CD4-positive, alpha-beta T cell (primary cell): ENCODE measurements around the gene SCARB1. TPM values are rescaled to one million over a fixed set of nuclear protein-coding genes. Genes with fewer than 3 reads are reported as not detected.
"Not testable (repeated sequence)": the region's sequence is repeated elsewhere in the genome, so short reads cannot be mapped to it uniquely, and the experiment has no call there.

Source experiments
- ATAC-seq: fragments of 200-7000 bp; cut with Tn5 transposase; one replicate; pipeline ENCODE4 v1.10.0; 2022; ENCODE audit warnings: mild to moderate bottlenecking; ENCODE audit not compliant: poor library complexity
- CTCF ChIA-PET: fragments of 350-600 bp; sonication (Branson Sonifier 250); formaldehyde crosslinking; loops from one replicate; lab custom pipeline; 2021; ENCODE audit warnings: antibody characterized with exemption, inconsistent platforms; lab: Charles Lee
- POLR2A ChIA-PET: fragments of 350-600 bp; sonication (Branson Sonifier 250); formaldehyde crosslinking; loops from one replicate; lab custom pipeline; 2021; ENCODE audit warnings: antibody characterized with exemption, inconsistent platforms; lab: Charles Lee
- DNase-seq, 14 experiments: peaks; one replicate each; pipeline ENCODE4 v3.0.0-alpha.2; 2013 to 2020; ENCODE audit warnings: mixed read lengths in 2 of 14
- H3K27ac ChIP-seq, 2 donors: one replicate each; pipeline versions ENCODE4 v1.5.1 to v1.7.0; 2013; ENCODE audit warnings: low read length in 2 of 2, low read depth in 1 of 2, mild to moderate bottlenecking in 1 of 2
- H3K27me3 ChIP-seq, 2 experiments: 1 replicate in 1 of 2; 2 replicates in 1 of 2; pipeline versions ENCODE4 v1.6.1 to v1.7.0; 2013; ENCODE audit warnings: low read length in 2 of 2, control low read depth in 1 of 2, mild to moderate bottlenecking in 1 of 2, moderate library complexity in 1 of 2; ENCODE audit not compliant: insufficient read depth in 2 of 2, control insufficient read depth in 1 of 2
- H3K36me3 ChIP-seq: one replicate; pipeline ENCODE4 v1.6.1; 2013; ENCODE audit warnings: low read length, control low read depth; ENCODE audit not compliant: insufficient read depth
- H3K4me1 ChIP-seq: one replicate; pipeline ENCODE4 v1.6.1; 2013; ENCODE audit warnings: low read length, control low read depth; ENCODE audit not compliant: insufficient read depth
- H3K4me3 ChIP-seq: one replicate; pipeline ENCODE4 v1.5.1; 2013; ENCODE audit warnings: mild to moderate bottlenecking, low read length, moderate library complexity
- H3K9me3 ChIP-seq, 2 experiments: 1 replicate in 1 of 2; 2 replicates in 1 of 2; pipeline versions ENCODE4 v1.6.1 to v1.7.0; 2013; ENCODE audit warnings: low read length in 2 of 2, mild to moderate bottlenecking in 2 of 2, control low read depth in 1 of 2, moderate library complexity in 1 of 2; ENCODE audit not compliant: control insufficient read depth in 1 of 2, insufficient read depth in 1 of 2
- H3K27ac Mint-ChIP-seq: one replicate; pipeline ENCODE4 v1.8.0; 2020; ENCODE audit warnings: mixed read lengths
- H3K27me3 Mint-ChIP-seq: one replicate; pipeline ENCODE4 v1.8.0; 2021; ENCODE audit warnings: mixed read lengths
- H3K36me3 Mint-ChIP-seq: one replicate; pipeline ENCODE4 v1.8.0; 2021; ENCODE audit warnings: low read depth, mixed read lengths
- H3K4me1 Mint-ChIP-seq: one replicate; pipeline ENCODE4 v1.8.0; 2021; ENCODE audit warnings: low read depth, mixed read lengths
- H3K4me3 Mint-ChIP-seq: one replicate; pipeline ENCODE4 v1.8.0; 2020; ENCODE audit warnings: mild to moderate bottlenecking, mixed read lengths
- H3K9me3 Mint-ChIP-seq: one replicate; pipeline ENCODE4 v1.8.0; 2020; ENCODE audit warnings: mixed read lengths
- CTCF ChIP-seq: fragments of 200-600 bp; IDR thresholded peaks from one replicate; pipeline ENCODE4 v1.8.0; 2022; ENCODE audit warnings: antibody characterized with exemption, mild to moderate bottlenecking
- intact Hi-C, 2 experiments: fragments of 100-400 bp; cut with DNase I in 1 of 2; cut with micrococcal nuclease in 1 of 2; formaldehyde crosslinking; loops; one replicate each; pipeline versions ENCODE4 v1.15.1 to v1.9.0; 2023 to 2025; cut with DNase I, micrococcal nuclease
- total RNA-seq, 174 experiments: library from RNA in 2 of 174; stranded (reverse) in 2 of 174; gene quantifications; one replicate each; pipeline ENCODE4 v1.2.3 and lab custom pipeline; 2021 to 2026

The SCARB1 gene
- total RNA-seq, 2 experiments from 2014 or later = 2.3 to 3.7 TPM

DNA sequence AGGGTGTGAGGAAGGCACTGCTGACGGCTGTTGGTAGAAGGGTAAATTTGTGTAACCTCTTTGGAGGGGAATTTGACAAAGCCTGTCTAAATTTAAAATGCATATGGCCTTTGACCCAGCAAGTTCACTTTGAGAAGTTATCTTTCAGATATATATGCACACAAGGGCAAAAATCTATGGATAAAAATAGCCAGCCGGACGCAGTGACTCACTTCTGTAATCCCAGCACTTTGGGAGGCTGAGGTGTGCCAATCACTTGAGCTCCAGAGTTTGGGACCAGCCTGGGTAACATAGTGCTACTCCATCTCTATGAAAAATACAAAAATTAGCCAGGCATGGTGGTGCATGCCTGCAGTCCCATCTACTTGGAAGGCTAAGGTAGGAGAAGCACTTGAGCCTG lies 37.3 kb upstream of the SCARB1 start:
- H3K4me3 Mint-ChIP-seq = no peak overlapping the region
- H3K36me3 Mint-ChIP-seq = no peaks in the 10 kb centered on the region
- Histone ChIP-seq H3K4me3 (no peak overlapping the region), H3K27ac (no peak overlapping the region), H3K36me3 (no peaks in the 10 kb centered on the region), H3K4me1 (peaks cover 5% of the 10 kb centered on the region), H3K27me3 (no peaks in the 10 kb centered on the region), H3K9me3 (peaks cover 0 to 3% of the 10 kb centered on the region in 2 experiments)
- no peak for TF ChIP-seq CTCF
- H3K27me3 Mint-ChIP-seq = no peaks in the 10 kb centered on the region
- H3K27ac Mint-ChIP-seq = no peak overlapping the region
- ChIA-PET CTCF (interaction anchor here (0.8 to 2.6 kb wide), 2 partner anchors 9 to 40 kb away, joined by 3 to 9 read pairs; no protein-coding TSS in a partner anchor), POLR2A (no interaction called here)
- intact Hi-C loops = no loop called here
- DNase-seq (no peak), ATAC-seq (no peak)
- peaks cover 12% of the 10 kb centered on the region for H3K4me1 Mint-ChIP-seq
- no peaks in the 10 kb centered on the region for H3K9me3 Mint-ChIP-seq

DNA sequence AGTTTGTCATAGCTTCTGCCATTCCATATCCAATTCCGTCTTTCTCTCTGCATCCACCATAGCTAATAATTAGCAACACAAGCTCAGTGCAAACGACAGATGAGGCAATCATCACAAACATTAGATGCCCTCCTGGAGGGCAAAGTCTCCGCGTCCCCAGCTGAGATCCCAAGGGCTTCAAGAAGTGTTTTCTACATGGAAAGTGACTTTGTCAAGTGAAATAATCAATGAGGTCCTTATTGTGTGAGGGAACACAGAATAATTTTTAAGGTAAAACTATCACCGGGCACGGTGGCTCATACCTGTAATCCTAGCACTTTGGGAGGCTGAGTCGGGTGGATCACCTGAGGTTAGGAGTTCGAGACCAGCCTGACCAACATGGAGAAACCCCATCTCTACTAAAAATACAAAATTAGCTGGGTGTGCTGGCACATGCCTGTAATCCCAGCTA lies 36.7 kb upstream of the SCARB1 start:
- H3K9me3 Mint-ChIP-seq, H3K27ac Mint-ChIP-seq, DNase-seq, intact Hi-C loops, H3K4me1 ChIP-seq, ATAC-seq, H3K27me3 Mint-ChIP-seq, H3K27ac ChIP-seq, H3K4me3 ChIP-seq, H3K9me3 ChIP-seq, H3K4me3 Mint-ChIP-seq, H3K27me3 ChIP-seq, H3K36me3 ChIP-seq, H3K36me3 Mint-ChIP-seq: not testable (repeated sequence)
- peaks cover 12% of the 10 kb centered on the region for H3K4me1 Mint-ChIP-seq
- ChIA-PET POLR2A (interaction anchor here (1.2 kb wide), 1 partner anchor 9 kb away, joined by 3 read pairs; no protein-coding TSS in a partner anchor), CTCF (interaction anchor here (2.6 kb wide), 1 partner anchor 40 kb away, joined by 9 read pairs; no protein-coding TSS in a partner anchor)

GRCh38 chr12:124898923-124899294 lies 35.2 kb upstream of the SCARB1 start:
- H3K9me3 ChIP-seq = peaks cover 0 to 6% of the 10 kb centered on the region in 2 experiments
- peaks cover 5% of the 10 kb centered on the region for H3K4me1 ChIP-seq
- Mint-ChIP-seq H3K27ac (no peak overlapping the region), H3K4me3 (no peak overlapping the region), H3K36me3 (no peaks in the 10 kb centered on the region), H3K9me3 (no peaks in the 10 kb centered on the region), H3K27me3 (no peaks in the 10 kb centered on the region), H3K4me1 (peaks cover 12% of the 10 kb centered on the region)
- intact Hi-C loops = loop anchor here (2.0 kb wide), 2 partner anchors 36 to 862 kb away; partner anchors contain the start of gene SCARB1 (in 1 of the 2)
- POLR2A ChIA-PET = no interaction called here
- CTCF ChIA-PET = interaction anchor here (2.6 kb wide), 1 partner anchor 42 kb away, joined by 9 read pairs; no protein-coding TSS in a partner anchor
- no peak for TF ChIP-seq CTCF
- no peak overlapping the region for H3K4me3 ChIP-seq
- DNase-seq (no peak), ATAC-seq (no peak)
- H3K27me3 ChIP-seq = no peaks in the 10 kb centered on the region
- no peak overlapping the region for H3K27ac ChIP-seq
- no peaks in the 10 kb centered on the region for H3K36me3 ChIP-seq
